Measurements from ENCODE around the gene SCD5.

The SCD5 gene

GRCh38 chr4:82626251-82626868 is 172.2 kb downstream of the SCD5 start:
- no peaks in the 10 kb centered on the region for H3K36me3 ChIP-seq
- DNase-seq, result no peak
- no peaks in the 10 kb centered on the region for H3K9me3 ChIP-seq (ENCODE audit: severe bottlenecking)
- H3K27me3 ChIP-seq (ENCODE audit: insufficient read depth, low read depth, severe bottlenecking), result no peaks in the 10 kb centered on the region
- H3K27ac ChIP-seq, result no peak overlapping the region
- H3K4me3 ChIP-seq (ENCODE audit: low read depth, low read length), result no peak overlapping the region
- no peak for TF ChIP-seq CTCF (IDR thresholded peaks at IDR 0.05; ENCODE audit: low read depth, low read length)

- no peak for DNase-seq
These were observed 173.8 kb downstream of the SCD5 start for GRCh38 chr4:82624819-82625218.

GRCh38 chr4:82623121-82623683 is 175.4 kb downstream of the SCD5 start:
- Histone ChIP-seq H3K27ac (no peak overlapping the region), H3K4me3 (ENCODE audit: low read depth, low read length) (no peak overlapping the region), H3K36me3 (no peaks in the 10 kb centered on the region), H3K9me3 (ENCODE audit: severe bottlenecking) (no peaks in the 10 kb centered on the region), H3K27me3 (ENCODE audit: insufficient read depth, low read depth, severe bottlenecking) (no peaks in the 10 kb centered on the region)
- DNase-seq, result no peak
- no peak for TF ChIP-seq CTCF (IDR thresholded peaks at IDR 0.05; ENCODE audit: low read depth, low read length)

More at GRCh38 chr4:82624819-82625218, 173.8 kb downstream of the SCD5 start:
- Histone ChIP-seq H3K4me3 (ENCODE audit: low read depth, low read length) (no peak overlapping the region), H3K9me3 (ENCODE audit: severe bottlenecking) (no peaks in the 10 kb centered on the region), H3K36me3 (no peaks in the 10 kb centered on the region), H3K27me3 (ENCODE audit: insufficient read depth, low read depth, severe bottlenecking) (no peaks in the 10 kb centered on the region), H3K27ac (no peak overlapping the region)
- no peak for TF ChIP-seq CTCF (IDR thresholded peaks at IDR 0.05; ENCODE audit: low read depth, low read length)

GRCh38 chr4:82621251-82621650 is 177.3 kb downstream of the SCD5 start:
- Histone ChIP-seq H3K9me3 (ENCODE audit: severe bottlenecking) (no peaks in the 10 kb centered on the region), H3K36me3 (no peaks in the 10 kb centered on the region), H3K27ac (no peak overlapping the region), H3K4me3 (ENCODE audit: low read depth, low read length) (no peak overlapping the region), H3K27me3 (ENCODE audit: insufficient read depth, low read depth, severe bottlenecking) (no peaks in the 10 kb centered on the region)
- TF ChIP-seq CTCF (IDR thresholded peaks at IDR 0.05; ENCODE audit: low read depth, low read length), result no peak
- DNase-seq, result peak; percentile 51

- no peak for TF ChIP-seq CTCF (IDR thresholded peaks at IDR 0.05; ENCODE audit: low read depth, low read length)
- no peak overlapping the region for H3K27ac ChIP-seq
- no peaks in the 10 kb centered on the region for H3K36me3 ChIP-seq
- H3K4me3 ChIP-seq (ENCODE audit: low read depth, low read length), result no peak overlapping the region
- no peaks in the 10 kb centered on the region for H3K9me3 ChIP-seq (ENCODE audit: severe bottlenecking)
- no peak for DNase-seq
- H3K27me3 ChIP-seq (ENCODE audit: insufficient read depth, low read depth, severe bottlenecking), result no peaks in the 10 kb centered on the region
These were observed 178.4 kb downstream of the SCD5 start for GRCh38 chr4:82620126-82620735.
